B cell (primary cell): Measurements from ENCODE around the gene CHD2. TPM values are rescaled to one million over a fixed set of nuclear protein-coding genes. Genes with fewer than 3 reads are reported as not detected.

ENCODE experiments used
- ATAC-seq: fragments of 200-7000 bp; cut with Tn5 transposase; one replicate; pipeline ENCODE4 v1.10.0; 2021; ENCODE audit warnings: low read depth, mild to moderate bottlenecking, moderate number of reproducible peaks, moderate library complexity
- CTCF ChIA-PET: fragments of 350-600 bp; sonication (Branson Sonifier 250); formaldehyde crosslinking; loops from one replicate; lab custom pipeline; 2021; ENCODE audit warnings: antibody characterized with exemption, inconsistent platforms; lab: Charles Lee
- POLR2A ChIA-PET: fragments of 350-600 bp; sonication (Branson Sonifier 250); formaldehyde crosslinking; loops from one replicate; lab custom pipeline; 2021; ENCODE audit warnings: antibody characterized with exemption; lab: Charles Lee
- DNase-seq: peaks from one replicate; pipeline ENCODE4 v3.0.0; 2013
- H2AFZ ChIP-seq: 2 replicates; pipeline ENCODE4 v1.6.1; 2012; ENCODE audit warnings: mild to moderate bottlenecking, low read depth, low read length; ENCODE audit not compliant: insufficient read depth, poor library complexity, severe bottlenecking
- H3K27ac ChIP-seq, 2 donors: 1 replicate in 1 of 2; 2 replicates in 1 of 2; pipeline ENCODE4 v1.5.1; 2012 to 2013; ENCODE audit warnings: low read length in 2 of 2, mild to moderate bottlenecking in 2 of 2, moderate library complexity in 1 of 2
- H3K27me3 ChIP-seq, 4 experiments: fragments of 200-600 bp in 1 of 4; sonication (generic) in 1 of 4; replicated peaks in 1 of 4; 1 replicate in 2 of 4; 2 replicates in 2 of 4; pipeline versions ENCODE4 v1.6.1 to v1.7.0; 2013 to 2016; ENCODE audit warnings: low read length in 3 of 4, mild to moderate bottlenecking in 2 of 4, mixed read lengths in 1 of 4, moderate library complexity in 1 of 4; ENCODE audit not compliant: insufficient read depth in 4 of 4, control insufficient read depth in 3 of 4; ENCODE audit errors: control extremely low read depth in 1 of 4
- H3K36me3 ChIP-seq, 2 experiments: replicated peaks in 1 of 2; 1 replicate in 1 of 2; 2 replicates in 1 of 2; pipeline versions ENCODE4 v1.6.1 to v1.7.1; 2013; ENCODE audit warnings: low read length in 1 of 2; ENCODE audit not compliant: insufficient read depth in 2 of 2, control insufficient read depth in 1 of 2; ENCODE audit errors: control extremely low read depth in 1 of 2, extremely low read depth in 1 of 2
- H3K4me1 ChIP-seq, 2 donors: fragments of 200-600 bp in 1 of 2; sonication (generic) in 1 of 2; 1 replicate in 1 of 2; 2 replicates in 1 of 2; pipeline versions ENCODE4 v1.5.1 to v1.6.1; 2013 to 2017; ENCODE audit warnings: low read length in 2 of 2; ENCODE audit not compliant: control insufficient read depth in 2 of 2, insufficient read depth in 2 of 2
- H3K4me2 ChIP-seq: replicated peaks from 2 replicates; pipeline ENCODE3; 2012; ENCODE audit warnings: mild to moderate bottlenecking, low read depth, low read length; ENCODE audit not compliant: poor library complexity, severe bottlenecking
- H3K4me3 ChIP-seq, 5 experiments: fragments of 200-600 bp in 1 of 5; sonication (generic) in 1 of 5; 1 replicate in 3 of 5; 2 replicates in 2 of 5; pipeline versions ENCODE4 v1.5.1 to v1.7.0; 2011 to 2016; ENCODE audit warnings: low read length in 4 of 5, mild to moderate bottlenecking in 4 of 5, low read depth in 2 of 5, control low read depth in 1 of 5, moderate library complexity in 1 of 5; ENCODE audit not compliant: insufficient read depth in 1 of 5; ENCODE audit errors: control extremely low read depth in 1 of 5, extremely low read depth in 1 of 5
- H3K79me2 ChIP-seq: fragments of 200-600 bp; sonication (generic); one replicate; pipeline ENCODE4 v1.6.0; 2016; ENCODE audit warnings: low read length; ENCODE audit not compliant: control insufficient read depth, insufficient read depth
- H3K9ac ChIP-seq: fragments of 200-600 bp; sonication (generic); 2 replicates; pipeline ENCODE4 v1.6.1; 2017; ENCODE audit warnings: mild to moderate bottlenecking, low read length, moderate library complexity
- H3K9me3 ChIP-seq, 3 donors: one replicate each; pipeline versions ENCODE4 v1.6.1 to v1.7.1; 2013; ENCODE audit warnings: low read length in 2 of 3; ENCODE audit not compliant: control insufficient read depth in 2 of 3, insufficient read depth in 1 of 3; ENCODE audit errors: control extremely low read depth in 1 of 3
- H4K20me1 ChIP-seq: 2 replicates; pipeline ENCODE4 v1.6.0; 2012; ENCODE audit warnings: mild to moderate bottlenecking, low read length; ENCODE audit not compliant: insufficient read depth, control insufficient read depth, poor library complexity, severe bottlenecking
- H3K27ac Mint-ChIP-seq: one replicate; pipeline ENCODE4 v1.8.0; 2021; ENCODE audit warnings: mixed read lengths
- H3K27me3 Mint-ChIP-seq: one replicate; pipeline ENCODE4 v1.8.0; 2021; ENCODE audit warnings: mixed read lengths
- H3K4me1 Mint-ChIP-seq: one replicate; pipeline ENCODE4 v1.8.0; 2021; ENCODE audit warnings: mixed read lengths
- H3K4me3 Mint-ChIP-seq: one replicate; pipeline ENCODE4 v1.8.0; 2021; ENCODE audit warnings: mixed read lengths
- H3K9me3 Mint-ChIP-seq: one replicate; pipeline ENCODE4 v1.8.0; 2022; ENCODE audit warnings: mixed read lengths; ENCODE audit not compliant: insufficient read depth
- CTCF ChIP-seq: fragments of 200-600 bp; IDR thresholded peaks from one replicate; pipeline ENCODE4 v1.8.0; 2022; ENCODE audit warnings: antibody characterized with exemption, mild to moderate bottlenecking
- EZH2 ChIP-seq: IDR thresholded peaks from 2 replicates; pipeline ENCODE4 v1.6.1; 2012; ENCODE audit warnings: borderline replicate concordance, low read depth, mild to moderate bottlenecking, moderate library complexity, low read length; ENCODE audit not compliant: insufficient read depth, poor library complexity, severe bottlenecking
- WGBS: methylation state at CpG from one replicate; pipeline ENCODE4 v1.1.5; 2013; ENCODE audit warnings: missing lambda C conversion rate; ENCODE audit not compliant: insufficient coverage; 5-methylcytosine and 5-hydroxymethylcytosine counted together
- intact Hi-C: fragments of 100-400 bp; cut with micrococcal nuclease; formaldehyde crosslinking; loops from one replicate; pipeline ENCODE4 v1.10.0; 2022
- polyA plus RNA-seq: library from polyadenylated mRNA; depleted of rRNA; stranded (reverse); fragments of >200 nt; gene quantifications from 2 replicates; pipeline ENCODE4 v1.2.3, GENCODE V29; 2012
- total RNA-seq, 2 donors: library from RNA; stranded (reverse); fragments of 120-200 nt in 1 of 2; gene quantifications; 1 replicate in 1 of 2; 2 replicates in 1 of 2; pipeline versions ENCODE4 v1.2.3 to v1.2.4, GENCODE V29; 2013 to 2022

The CHD2 gene
- total and polyA plus RNA-seq, 2 donors (not counting 1 experiment from before 2014, with no cell fraction given): 86.9 to 353 TPM

GRCh38 chr15:93076875-93077274 is 176.8 kb downstream of the CHD2 start:
- TF ChIP-seq EZH2 (no peak), CTCF (no peak)
- WGBS: 86% methylated on average over 3 of the region's 5 CpGs
- Mint-ChIP-seq H3K27me3 (peaks cover 60% of the 10 kb centered on the region), H3K9me3 (no peaks in the 10 kb centered on the region), H3K4me1 (peaks cover 12% of the 10 kb centered on the region), H3K4me3 (no peak overlapping the region), H3K27ac (no peak overlapping the region)
- intact Hi-C loops: no loop called here
- H4K20me1 ChIP-seq: no peaks in the 10 kb centered on the region
- H3K36me3 ChIP-seq: no peaks in the 10 kb centered on the region
- peaks cover 5 to 11% of the 10 kb centered on the region in 2 donors for H3K4me1 ChIP-seq
- no peak for DNase-seq
- H2AFZ ChIP-seq: no peak overlapping the region
- H3K27me3 ChIP-seq: peaks cover 0 to 34% (median 5%) of the 10 kb centered on the region in 4 experiments
- no peaks in the 10 kb centered on the region for H3K9me3 ChIP-seq
- no peak for ATAC-seq
- ChIA-PET CTCF (interaction anchor here (1.3 kb wide), 1 partner anchor 11 kb away, joined by 3 read pairs; no protein-coding TSS in a partner anchor), POLR2A (no interaction called here)
- no peak overlapping the region for H3K27ac ChIP-seq
- no peak overlapping the region for H3K4me2 ChIP-seq
- H3K9ac ChIP-seq: no peak overlapping the region
- no peaks in the 10 kb centered on the region for H3K79me2 ChIP-seq
- H3K4me3 ChIP-seq: no peak overlapping the region

Other genes with a start within 250 kb of the CHD2 start
- gene FAM174B, start 244.5 kb upstream of the CHD2 start, total RNA-seq: 1.8 and 1.9 TPM in 2 replicates
- 0.03 and 0.79 TPM in 2 replicates for gene FAM174B, start 244.5 kb upstream of the CHD2 start, polyA plus RNA-seq
- gene RGMA, start 188.9 kb downstream of the CHD2 start, total RNA-seq: not detected in 2 replicates
- gene RGMA, start 188.9 kb downstream of the CHD2 start, polyA plus RNA-seq: not detected in 2 replicates